Fibroblast of skin of right biceps (primary cell): ENCODE results near the gene INHBA.

Experiments used
- DNase-seq: peaks from one replicate; pipeline ENCODE4 v3.0.0-alpha.2; 2013

The INHBA gene

DNA sequence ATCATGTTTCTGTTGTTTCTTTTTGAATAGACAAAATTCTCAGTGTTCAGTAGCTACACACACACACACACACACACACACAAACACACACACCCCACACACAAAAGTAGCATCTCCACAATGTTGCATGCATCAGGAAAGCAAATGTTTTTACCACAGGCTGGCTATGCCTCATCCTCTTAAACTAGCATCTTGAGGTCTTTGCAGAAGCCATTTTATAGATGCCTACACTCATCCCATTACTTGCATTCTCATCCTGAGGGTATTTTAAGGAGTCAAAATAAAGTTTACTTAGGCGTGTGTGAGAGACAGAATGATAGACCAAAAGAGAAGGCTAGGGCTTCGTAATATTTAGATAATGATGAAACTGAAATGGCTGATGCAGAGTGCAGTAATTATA lies 7.9 kb upstream of the INHBA start:
- no peak for DNase-seq

DNA sequence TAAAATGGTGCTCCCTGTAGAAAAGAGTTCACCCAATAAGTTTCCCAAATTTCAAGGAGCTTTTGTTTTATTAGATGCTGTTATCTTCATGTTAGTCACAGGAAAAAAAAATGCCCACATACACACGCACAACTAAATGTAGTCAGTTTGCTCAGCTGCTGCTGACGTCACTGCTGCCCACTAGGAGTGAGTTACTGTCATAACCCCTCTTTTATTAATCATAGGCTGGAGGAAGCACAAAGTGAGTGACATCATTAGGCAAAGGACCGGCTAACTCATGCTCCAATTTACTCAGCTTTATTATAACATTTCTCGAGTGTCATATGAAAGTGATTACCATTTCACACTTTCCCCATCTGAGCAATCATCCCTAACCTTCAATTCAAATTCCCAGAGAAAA lies 6.7 kb upstream of the INHBA start:
- peak; percentile 93 for DNase-seq

DNA sequence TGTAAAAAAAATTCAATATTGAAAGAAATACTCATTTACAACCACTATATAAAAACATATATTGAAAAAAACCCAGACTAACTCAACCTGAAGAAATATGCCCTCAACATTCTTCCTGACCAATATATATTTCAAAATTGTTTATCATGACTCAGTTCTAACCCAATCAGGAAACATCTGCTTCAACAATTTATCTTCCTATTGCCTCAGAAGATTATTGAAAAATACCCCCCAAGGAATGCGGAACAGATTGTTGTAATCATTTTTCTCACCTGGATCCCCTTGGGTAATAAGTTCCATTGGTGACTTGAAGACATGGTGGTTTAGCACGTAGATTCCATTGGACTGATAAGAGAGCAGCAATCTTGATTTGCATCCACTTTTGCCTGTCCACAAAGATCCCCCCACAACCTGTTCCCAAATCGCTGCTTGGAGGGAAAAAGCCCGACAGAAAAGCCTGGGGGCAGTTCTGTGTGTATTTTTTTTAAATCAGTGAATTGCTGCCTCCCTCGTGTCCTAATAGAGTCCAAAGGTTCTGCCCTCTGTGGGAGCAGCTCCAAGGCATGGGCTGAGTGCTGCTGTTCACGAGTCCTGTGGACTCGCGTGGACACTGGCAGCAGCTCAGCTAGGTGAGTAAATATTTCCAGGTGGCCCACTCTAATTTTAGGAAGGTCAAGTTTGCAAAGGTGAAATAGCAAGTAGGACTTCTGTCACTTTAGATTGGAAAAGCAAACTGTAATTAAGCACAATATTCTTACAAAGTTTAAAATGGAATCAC lies 5.9 kb upstream of the INHBA start:
- peak; percentile 53 for DNase-seq

DNA sequence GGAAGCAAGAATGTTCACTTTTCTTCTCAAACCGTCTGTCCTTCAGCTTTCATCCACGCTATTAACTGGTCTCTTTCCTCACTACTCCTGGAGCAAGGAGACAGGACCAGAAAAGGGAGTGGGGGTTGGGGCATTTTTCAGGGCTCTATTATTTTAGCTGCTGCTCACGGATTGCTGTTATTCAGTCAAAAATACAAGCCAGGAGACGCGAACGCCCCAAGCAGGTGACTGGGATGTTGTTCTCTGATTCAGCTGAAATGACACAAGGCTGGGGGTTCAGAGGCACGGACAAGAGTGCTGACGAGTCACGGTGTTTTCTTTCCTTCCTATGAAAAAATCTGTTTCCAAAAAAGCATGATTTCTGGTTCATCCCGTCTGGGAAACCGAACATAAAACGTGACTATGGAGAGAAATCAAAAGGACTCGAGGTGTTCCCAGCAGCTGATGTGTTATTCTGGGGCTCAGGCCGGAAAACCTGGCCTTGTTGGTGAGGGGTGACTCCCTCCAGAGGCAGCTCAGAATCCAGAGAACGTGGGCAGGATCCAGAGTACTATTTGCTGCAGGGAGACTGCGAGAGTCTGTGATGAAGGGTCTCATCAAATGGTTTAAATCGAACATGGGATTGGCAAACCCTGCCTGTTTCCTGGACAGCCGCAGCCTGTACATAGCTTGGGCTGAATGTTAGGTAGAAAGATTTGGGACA lies 3.5 kb upstream of the INHBA start:
- peak; percentile 44 for DNase-seq

DNA sequence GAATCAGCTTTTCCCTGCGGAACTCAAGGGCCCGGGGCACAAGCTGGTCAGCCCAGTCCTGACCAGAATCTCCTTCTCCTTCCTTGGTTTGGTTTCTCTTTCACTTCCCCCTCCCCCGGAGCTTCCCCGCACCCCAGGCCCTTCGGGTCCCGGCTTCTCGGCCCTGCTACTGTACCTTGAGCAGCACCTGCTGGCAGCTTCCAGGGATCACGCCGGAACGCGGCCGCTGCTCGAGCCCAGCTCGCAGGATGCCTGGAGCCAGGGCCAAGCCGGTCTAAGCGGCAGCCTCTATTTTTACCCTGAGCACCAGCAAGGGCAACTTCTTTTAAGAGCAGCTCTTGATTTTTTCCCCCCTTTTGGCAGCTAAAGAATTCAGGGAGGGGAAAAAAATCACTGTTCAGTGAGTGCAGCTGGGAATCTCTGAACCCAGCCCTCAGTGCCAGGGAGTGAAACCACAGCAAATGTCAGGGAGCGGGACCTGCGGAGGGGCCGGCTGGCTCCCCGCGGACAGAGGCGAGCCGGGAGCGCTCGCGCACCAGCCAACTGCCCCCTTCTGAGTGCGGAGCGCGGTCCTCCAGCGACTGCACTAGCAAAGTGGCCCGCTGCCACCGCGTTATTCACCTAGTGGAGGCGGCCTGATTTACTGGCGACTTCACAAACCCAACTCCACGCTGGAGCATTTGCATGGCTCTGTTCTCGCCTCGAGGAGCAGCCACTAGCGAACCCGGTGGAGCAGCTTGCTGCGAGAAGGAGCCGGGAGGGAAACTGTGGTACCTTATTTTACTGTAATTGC lies 2.4 kb upstream of the INHBA start:
- peak; percentile 91 for DNase-seq

DNA sequence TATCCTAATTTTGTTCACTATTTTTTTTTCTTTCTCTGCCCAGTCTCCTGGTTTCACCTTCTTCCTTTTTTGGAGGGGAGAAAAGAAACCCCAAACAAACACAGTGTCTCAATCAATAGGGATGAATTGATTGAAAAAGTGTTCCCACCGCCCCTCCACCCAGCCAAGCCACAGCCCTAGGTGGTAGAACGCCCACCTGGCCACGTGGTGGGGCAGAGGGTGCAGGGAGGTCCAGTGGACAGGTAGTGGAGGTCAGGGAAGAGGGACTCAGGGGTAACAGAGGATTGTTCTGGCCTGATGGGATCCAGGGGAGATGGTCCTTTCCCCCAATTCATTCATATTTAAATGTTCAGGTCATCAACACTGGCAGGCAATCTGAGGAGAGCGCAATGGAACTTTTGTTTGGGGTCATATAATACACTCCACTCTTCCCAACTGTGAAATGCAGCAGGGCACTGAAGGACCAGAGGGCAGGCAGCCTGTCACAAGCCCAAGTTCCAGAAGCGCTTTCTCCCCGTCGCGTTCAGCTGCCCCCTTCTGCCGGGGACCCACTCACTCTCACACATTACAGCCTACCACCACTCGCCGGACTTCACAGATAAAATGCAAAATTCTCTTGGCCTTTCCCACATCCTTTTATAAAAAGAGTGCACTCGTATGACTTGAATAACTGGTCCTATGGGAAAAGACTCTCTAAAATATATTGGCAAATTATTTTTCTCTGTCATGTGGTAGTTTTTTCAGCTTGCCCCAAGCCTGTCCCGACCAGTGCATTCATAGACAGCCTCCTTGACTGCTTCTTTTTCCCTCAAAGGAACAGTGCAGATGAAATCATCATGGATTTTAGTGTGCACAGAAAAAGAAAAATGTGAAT lies 1.6 kb downstream of the INHBA start:
- no peak for DNase-seq

DNA sequence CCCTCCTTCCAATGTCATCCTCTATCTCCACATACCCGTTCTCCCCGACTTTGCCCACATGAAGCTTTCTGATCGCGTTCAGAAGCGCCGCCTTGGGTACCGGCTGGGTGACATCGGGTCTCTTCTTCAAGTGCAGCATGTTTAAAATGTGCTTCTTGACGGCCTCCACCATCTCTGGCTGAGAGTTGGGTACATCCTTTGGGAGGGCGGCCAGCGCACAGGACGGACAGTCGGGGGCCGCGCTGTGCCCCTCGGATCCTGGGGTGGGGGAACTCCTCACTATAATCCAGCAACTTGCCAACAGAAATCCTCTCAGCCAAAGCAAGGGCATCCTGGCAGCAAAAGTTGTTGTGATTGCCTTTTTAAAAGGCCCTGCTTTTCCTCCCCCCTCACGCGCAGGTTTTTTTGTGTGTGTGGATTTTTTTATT lies 2.8 kb downstream of the INHBA start:
- DNase-seq: no peak

DNA sequence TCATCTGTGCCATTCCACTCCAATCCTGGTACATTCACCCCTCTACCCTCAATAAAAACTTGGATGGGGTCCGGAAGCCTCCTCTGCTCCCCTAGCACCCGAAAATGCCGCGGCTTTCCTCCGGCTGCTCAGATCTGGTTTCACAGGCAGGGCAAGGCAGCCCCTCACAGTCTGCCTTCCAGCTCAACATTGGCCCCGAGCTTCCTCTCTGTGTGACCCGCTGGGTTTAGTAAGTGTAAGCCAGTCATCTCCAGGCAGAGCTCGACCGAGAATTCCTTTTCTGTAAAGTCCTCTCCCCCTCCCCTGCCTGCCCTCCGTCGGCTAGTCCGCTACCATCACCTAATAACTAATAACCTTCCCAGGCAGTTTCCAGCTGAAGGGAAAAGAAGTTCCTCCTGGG lies 3.4 kb downstream of the INHBA start:
- DNase-seq: peak; percentile 48

DNA sequence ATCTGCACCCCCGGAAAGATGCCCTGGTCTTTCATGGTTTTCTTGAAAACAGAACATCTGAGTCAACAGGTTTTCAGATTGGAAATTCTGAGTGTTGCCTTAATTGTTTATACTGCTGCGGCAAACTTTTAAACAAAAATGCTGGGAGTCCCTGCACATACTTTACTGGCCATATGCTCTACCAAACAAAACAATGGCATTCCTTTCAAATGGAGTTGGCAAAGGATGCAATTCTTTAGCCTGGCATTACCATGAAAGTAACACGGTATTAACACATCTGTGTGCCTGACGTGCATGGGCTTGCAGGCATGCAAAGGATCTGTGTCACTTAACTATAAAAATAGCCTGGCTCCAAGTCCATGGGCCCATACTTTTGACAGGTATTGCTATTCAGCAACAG lies 4.2 kb downstream of the INHBA start:
- DNase-seq: peak; percentile 48

DNA sequence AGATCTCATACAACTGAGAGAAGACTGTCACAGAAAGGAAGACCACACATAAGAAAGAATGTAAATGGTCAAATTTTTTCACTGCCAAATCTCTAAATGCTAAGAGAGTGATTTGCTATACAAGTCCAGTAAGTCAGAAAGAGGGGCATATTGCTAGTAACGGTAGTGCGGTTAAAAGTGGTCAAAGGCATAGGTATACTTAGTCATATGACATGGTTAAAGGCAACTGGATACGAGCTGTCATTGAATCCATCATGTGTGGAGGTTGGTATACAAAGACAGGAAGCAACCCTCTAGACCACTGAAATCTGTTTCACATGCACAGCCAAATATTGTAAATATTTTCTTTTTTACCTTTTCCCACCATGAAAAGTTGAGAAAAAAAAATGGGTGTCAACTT lies 4.8 kb downstream of the INHBA start:
- peak; percentile 48 for DNase-seq

DNA sequence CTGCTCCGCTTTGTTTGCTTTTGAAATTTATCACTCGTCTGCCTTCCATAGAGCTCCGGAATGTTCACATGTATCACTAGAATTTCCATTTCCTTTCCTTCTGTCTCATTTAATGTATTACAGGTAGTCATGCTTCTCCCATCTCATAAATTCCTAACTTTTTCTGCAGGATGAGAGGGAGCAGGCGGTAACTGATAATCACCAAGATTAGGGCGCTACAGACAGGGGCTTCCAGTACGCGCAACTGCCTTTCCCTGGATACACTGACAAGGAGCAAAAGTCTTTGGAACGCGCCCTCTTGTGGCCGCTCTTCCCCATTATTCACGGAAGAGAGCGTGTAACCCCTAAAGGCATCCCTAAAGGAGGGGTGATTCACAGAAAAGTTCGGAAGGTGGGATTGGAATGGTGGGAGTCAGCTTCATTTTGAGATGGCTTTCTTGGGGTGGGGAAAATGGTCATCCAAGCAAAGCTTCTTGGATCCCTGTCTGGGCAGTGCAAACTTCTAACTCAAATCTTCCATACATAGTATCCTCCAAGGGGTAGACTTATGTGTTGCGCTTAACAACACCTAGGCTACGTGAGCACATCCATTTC lies 6.5 kb downstream of the INHBA start:
- peak; percentile 89 for DNase-seq

DNA sequence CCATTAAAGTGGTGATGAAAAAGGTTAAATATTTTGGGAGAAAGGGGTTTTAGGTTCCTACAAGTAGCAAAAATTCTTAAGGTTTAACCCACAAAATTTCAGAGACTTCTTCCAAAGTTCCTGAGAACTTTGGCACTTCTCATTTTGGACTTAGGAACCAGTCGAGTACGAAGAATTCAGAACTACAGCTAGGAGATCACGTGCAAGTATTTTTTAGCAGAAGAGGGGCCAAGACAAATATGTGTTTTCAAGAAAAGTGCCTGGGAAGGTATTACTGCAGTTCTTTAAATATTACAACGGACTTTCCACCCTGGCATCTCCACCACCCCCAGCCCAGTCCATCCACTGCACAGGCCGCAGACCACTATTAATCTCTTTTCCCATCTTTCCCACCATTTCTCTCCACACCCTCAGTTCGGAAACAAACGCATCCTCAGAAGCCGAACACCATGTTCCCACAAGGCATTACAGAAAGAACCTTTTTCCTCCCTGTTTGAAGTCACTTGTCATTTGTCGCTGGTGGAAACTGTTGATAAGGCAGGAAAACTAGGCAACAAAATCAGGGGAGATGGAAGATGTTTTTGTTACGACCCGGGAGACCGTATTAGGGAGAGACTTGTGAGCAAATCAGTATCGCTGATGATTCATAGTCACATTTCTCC lies 7.1 kb downstream of the INHBA start:
- DNase-seq: no peak

DNA sequence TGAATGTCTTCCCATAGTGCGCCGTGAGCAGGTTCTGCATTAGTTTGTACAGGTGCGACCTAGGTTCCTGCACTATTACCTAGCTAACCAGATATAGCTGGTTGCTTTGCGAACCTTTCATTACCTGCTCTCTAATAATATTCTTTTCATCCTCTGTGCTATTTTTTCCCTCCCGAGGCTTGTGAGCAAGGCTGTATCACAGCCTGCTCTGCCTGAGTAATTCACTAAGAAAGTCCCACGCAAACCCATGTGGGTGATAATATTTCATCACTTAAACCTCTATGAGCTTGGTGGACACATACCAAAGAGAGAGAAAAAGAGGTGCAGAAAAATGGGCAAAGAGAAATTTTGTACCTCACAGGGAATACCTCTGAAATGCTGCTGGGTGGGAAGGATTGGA lies 8.4 kb downstream of the INHBA start:
- DNase-seq: no peak

DNA sequence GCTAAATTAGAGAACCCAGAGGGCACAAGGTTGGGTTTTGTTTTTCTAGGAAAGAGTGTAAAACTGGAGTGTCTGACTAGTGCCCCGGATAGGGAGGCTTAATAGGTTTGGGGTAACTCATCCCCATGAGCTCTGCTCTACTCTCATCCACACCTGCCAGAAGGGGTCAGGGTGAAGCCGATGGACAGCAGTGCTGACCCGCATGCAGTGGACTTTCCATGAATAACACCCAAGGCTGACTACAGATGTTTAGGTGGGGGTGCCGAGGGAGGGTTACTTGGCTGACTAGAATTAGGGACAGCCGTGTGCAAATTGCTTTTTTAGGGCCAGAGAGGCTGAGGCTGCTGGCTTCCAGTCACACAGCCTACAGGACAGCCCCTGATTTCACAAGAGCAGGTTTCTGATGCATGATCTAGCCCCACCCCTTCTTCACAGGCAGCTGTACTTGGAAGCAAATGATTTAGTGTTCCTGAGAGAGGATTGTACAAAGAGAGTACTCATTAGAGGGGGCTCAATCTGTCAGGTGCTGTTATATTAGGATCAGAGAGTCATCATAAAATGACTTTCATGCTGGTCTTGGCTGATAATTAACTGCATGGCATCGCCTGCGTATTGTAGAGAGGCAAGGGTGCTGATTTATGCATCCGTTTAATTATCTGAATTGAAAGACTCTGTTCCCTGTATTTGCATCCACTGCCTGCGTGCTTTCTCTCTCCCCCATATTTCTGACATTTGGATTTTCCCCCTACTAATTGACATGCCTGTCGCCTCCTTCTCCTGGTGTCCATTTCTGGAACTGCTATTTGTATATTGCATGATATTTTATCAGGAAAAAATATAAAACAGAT lies 9.5 kb downstream of the INHBA start:
- peak; percentile 53 for DNase-seq

DNA sequence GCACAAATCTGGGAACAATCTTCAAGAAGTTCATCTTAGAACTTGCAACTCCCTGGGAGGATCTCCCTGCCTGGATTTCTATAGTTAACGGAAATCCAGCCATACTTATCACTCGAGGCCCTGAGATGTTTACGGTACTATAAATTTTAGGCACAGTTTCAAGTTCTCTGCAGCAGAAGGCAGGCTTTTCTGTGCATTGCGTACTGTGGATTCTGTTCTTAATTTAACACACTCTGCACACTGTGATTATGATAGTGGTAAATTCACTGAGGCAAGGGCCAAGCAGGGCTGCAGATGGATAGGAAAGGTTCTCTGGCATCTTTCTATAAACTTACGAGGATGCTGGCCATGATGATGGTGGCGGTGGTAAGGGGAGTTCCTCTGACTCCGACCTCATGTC lies 10.6 kb downstream of the INHBA start:
- DNase-seq: no peak

DNA sequence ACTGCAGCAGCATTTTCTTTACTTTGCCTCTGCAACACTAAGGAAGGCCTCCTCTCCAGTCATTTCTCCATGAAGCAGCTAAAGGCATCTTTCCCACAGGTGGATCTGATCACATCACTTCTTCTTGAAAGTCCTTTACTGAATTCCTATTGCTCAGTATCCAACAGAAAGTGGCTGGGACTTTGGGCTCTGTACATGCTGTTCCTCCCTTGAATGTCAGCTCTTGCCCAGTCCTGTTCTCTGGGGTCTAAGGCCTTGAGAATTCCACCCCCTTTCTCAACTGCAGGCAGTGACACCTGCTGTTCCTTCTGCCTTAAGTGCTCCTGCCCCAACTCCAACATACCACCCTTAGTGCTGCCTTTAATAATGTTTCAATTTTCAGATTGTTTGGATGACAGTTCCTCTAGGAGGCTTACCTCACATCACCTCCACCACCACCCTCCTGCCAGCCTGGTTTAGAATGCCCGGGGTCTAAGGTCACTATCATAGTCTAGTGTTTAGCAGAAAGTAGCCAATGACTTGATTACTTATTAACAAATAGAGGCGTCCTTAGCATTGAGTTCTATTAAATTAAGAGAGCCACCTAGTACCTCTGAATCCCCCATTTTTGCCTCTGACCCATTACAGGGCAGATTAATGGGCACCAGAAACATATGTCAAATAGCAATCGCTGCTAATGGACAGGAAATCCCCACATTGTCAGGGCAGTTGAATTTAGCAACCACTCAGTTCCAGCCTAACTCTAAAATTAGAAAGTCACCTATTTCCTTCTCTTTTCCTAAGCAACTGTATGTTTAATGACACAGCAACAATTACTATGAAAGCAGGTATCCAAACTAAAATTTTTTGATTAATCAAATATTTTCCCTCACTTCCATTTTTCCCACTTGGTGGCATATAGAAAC lies 11.4 kb downstream of the INHBA start:
- no peak for DNase-seq

DNA sequence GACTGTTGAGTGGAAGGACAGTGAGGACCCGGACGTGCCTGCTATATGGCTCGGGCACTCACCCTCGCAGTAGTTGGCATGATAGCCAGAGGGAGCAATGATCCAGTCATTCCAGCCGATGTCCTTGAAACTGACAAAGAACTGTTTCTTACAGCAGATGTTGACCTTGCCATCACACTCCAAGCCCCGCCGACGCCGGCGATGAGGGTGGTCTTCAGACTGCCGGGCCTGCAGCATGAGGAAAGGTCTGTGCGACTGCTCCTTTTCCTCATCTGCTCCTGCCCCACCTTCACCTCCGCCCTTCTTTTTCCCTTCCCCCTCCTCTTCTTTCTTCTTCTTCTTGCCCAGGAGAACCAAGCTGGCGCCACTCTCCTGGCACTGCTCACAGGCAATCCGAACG lies 13.1 kb downstream of the INHBA start:
- DNase-seq: no peak

DNA sequence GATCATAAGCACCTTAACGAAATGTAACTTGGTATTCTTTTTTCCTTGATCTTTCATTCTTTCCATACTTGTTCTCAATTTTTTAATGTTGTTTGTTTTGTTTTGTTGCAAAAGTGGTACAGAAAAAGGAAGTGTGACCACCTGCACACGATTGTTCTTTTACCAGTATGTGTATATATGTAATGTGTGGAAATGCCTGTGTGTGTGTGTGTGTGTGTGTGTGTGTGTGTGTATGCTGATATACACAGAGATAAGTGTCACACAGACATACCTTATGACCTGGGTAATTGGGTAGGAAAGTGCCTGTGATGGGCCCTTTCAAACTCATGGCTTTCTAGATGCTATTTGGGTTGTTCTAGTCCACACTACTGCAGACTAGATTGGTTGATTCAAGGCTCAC lies 14.0 kb downstream of the INHBA start:
- DNase-seq: no peak

DNA sequence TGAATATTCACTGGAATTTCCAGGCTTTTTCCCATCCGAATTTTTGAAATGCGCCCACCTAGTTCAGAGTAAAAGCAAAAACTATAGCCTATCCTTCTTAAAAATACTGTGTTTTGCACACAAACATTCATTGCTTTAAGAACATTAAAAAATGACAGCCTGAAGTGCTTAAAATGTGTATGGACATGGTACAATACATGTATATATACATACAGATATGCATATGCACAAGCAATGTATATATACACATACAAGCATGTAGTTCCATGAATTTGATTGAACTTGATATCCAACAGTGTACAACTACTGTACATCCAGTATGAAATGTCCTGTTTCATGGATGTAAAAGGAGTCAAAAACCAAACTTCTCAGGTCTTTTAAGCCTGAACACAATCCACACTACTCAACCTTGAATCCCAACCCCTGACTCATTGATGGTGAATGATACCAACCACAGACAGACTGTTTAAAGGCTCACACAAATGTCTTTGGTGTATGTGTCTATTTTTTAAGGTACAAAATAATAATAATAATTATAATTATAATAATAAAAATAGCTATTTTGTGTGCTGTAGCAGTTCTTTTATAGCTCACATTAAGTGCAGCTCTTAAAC lies 14.8 kb downstream of the INHBA start:
- peak; percentile 56 for DNase-seq
